ENCODE measurements around the gene UTP3.
"Not testable (repeated sequence)": the region's sequence is repeated elsewhere in the genome, so short reads cannot be mapped to it uniquely, and the experiment has no call there.

The UTP3 gene

GRCh38 chr4:70687821-70688794 is at the start of gene UTP3:
TSS of gene UTP3 (plus strand) at chr4:70688532. CDS start at chr4:70688678, 146 bp downstream.
- DNase-seq (ENCODE audit: low spot score): peak; percentile 97

- DNase-seq (ENCODE audit: low spot score): no peak
Measured at GRCh38 chr4:70640192-70640591, 48.1 kb upstream of the UTP3 start.

- not testable (repeated sequence) for DNase-seq (ENCODE audit: low spot score)
Measured at GRCh38 chr4:70650741-70651140, 37.6 kb upstream of the UTP3 start.

GRCh38 chr4:70651864-70652506 is 36.3 kb upstream of the UTP3 start:
- no peak for DNase-seq (ENCODE audit: low spot score)

GRCh38 chr4:70654605-70655011 is 33.7 kb upstream of the UTP3 start:
- no peak for DNase-seq (ENCODE audit: low spot score)

- DNase-seq (ENCODE audit: low spot score): no peak
Measured at GRCh38 chr4:70657326-70657725, 31.0 kb upstream of the UTP3 start.

GRCh38 chr4:70658418-70658817 is 29.9 kb upstream of the UTP3 start:
- no peak for DNase-seq (ENCODE audit: low spot score)

- DNase-seq (ENCODE audit: low spot score): no peak
Measured at GRCh38 chr4:70660106-70660505, 28.2 kb upstream of the UTP3 start.

GRCh38 chr4:70661309-70661922 is 26.9 kb upstream of the UTP3 start:
- not testable (repeated sequence) for DNase-seq (ENCODE audit: low spot score)

- no peak for DNase-seq (ENCODE audit: low spot score)
Measured at GRCh38 chr4:70666369-70666768, 22.0 kb upstream of the UTP3 start, which contains the start of gene JCHAIN. TSS of gene JCHAIN (minus strand) at chr4:70666508. CDS start at chr4:70666490, 18 bp downstream.

GRCh38 chr4:70667740-70668535 is 20.4 kb upstream of the UTP3 start:
- no peak for DNase-seq (ENCODE audit: low spot score)

GRCh38 chr4:70670332-70671014 is 17.9 kb upstream of the UTP3 start:
- DNase-seq (ENCODE audit: low spot score): no peak

- no peak for DNase-seq (ENCODE audit: low spot score)
Measured at GRCh38 chr4:70671091-70671490, 17.2 kb upstream of the UTP3 start.

- DNase-seq (ENCODE audit: low spot score): no peak
Measured at GRCh38 chr4:70674191-70674590, 14.1 kb upstream of the UTP3 start.

- no peak for DNase-seq (ENCODE audit: low spot score)
Measured at GRCh38 chr4:70674731-70675130, 13.6 kb upstream of the UTP3 start.

- DNase-seq (ENCODE audit: low spot score): no peak
Measured at GRCh38 chr4:70676554-70677090, 11.7 kb upstream of the UTP3 start.

- DNase-seq (ENCODE audit: low spot score): no peak
Measured at GRCh38 chr4:70678383-70678999, 9.8 kb upstream of the UTP3 start.

GRCh38 chr4:70680934-70681333 is 7.4 kb upstream of the UTP3 start:
- no peak for DNase-seq (ENCODE audit: low spot score)

GRCh38 chr4:70681704-70682103 is 6.6 kb upstream of the UTP3 start:
- DNase-seq (ENCODE audit: low spot score): no peak

- not testable (repeated sequence) for DNase-seq (ENCODE audit: low spot score)
Measured at GRCh38 chr4:70682142-70682541, 6.2 kb upstream of the UTP3 start.
